ENCODE results near the gene AP1B1.

Gene AP1B1

GRCh38 chr22:29397791-29398190 lies 9.4 kb upstream of the AP1B1 start:
- CTCF ChIA-PET: interaction anchor here (1.3 to 5.4 kb wide), 4 partner anchors 8 to 127 kb away, joined by 3 to 60 read pairs (median 4); partner anchors contain the start of gene AP1B1
- POLR2A ChIA-PET: no interaction called here
- no peak for TF ChIP-seq CTCF (IDR thresholded peaks at IDR 0.05; ENCODE audit: insufficient read depth, low read length, missing control alignments)
- no peak for DNase-seq (ENCODE audit: low read depth, low spot score)
- H3K4me3 ChIP-seq (ENCODE audit: low read depth, low read length): no peak overlapping the region

GRCh38 chr22:29396126-29396525 lies 7.8 kb upstream of the AP1B1 start:
- TF ChIP-seq CTCF (IDR thresholded peaks at IDR 0.05; ENCODE audit: insufficient read depth, low read length, missing control alignments): no peak
- H3K4me3 ChIP-seq (ENCODE audit: low read depth, low read length): no peak overlapping the region
- CTCF ChIA-PET: interaction anchor here (0.7 to 5.4 kb wide), 13 partner anchors 7 to 692 kb away, joined by 3 to 60 read pairs (median 4); partner anchors contain the start of genes AP1B1 and THOC5
- DNase-seq (ENCODE audit: low read depth, low spot score): no peak
- POLR2A ChIA-PET: no interaction called here

- TF ChIP-seq CTCF (IDR thresholded peaks at IDR 0.05; ENCODE audit: insufficient read depth, low read length, missing control alignments): peak; percentile 84
Observed at GRCh38 chr22:29394931-29395581, 6.7 kb upstream of the AP1B1 start.

GRCh38 chr22:29393019-29393608 lies 4.7 kb upstream of the AP1B1 start:
- DNase-seq (ENCODE audit: low read depth, low spot score): no peak
- TF ChIP-seq CTCF (IDR thresholded peaks at IDR 0.05; ENCODE audit: insufficient read depth, low read length, missing control alignments): no peak
- no peak overlapping the region for H3K4me3 ChIP-seq (ENCODE audit: low read depth, low read length)
- ChIA-PET CTCF (interaction anchor here (2.8 kb wide), 1 partner anchor 132 kb away, joined by 20 read pairs; no protein-coding TSS in a partner anchor), POLR2A (no interaction called here)

More at GRCh38 chr22:29394931-29395581, 6.7 kb upstream of the AP1B1 start:
- ChIA-PET CTCF (interaction anchor here (0.6 to 5.4 kb wide), 19 partner anchors 13 to 693 kb away, joined by 3 to 60 read pairs (median 4); partner anchors contain the start of gene THOC5), POLR2A (no interaction called here)
- no peak overlapping the region for H3K4me3 ChIP-seq (ENCODE audit: low read depth, low read length)
- DNase-seq (ENCODE audit: low read depth, low spot score): no peak

- DNase-seq (ENCODE audit: low read depth, low spot score): no peak
- CTCF ChIA-PET: interaction anchor here (2.8 kb wide), 1 partner anchor 133 kb away, joined by 20 read pairs; no protein-coding TSS in a partner anchor
Observed at GRCh38 chr22:29391546-29391945, 3.2 kb upstream of the AP1B1 start.

More at GRCh38 chr22:29391546-29391945, 3.2 kb upstream of the AP1B1 start:
- TF ChIP-seq CTCF (IDR thresholded peaks at IDR 0.05; ENCODE audit: insufficient read depth, low read length, missing control alignments): no peak
- POLR2A ChIA-PET: no interaction called here
- H3K4me3 ChIP-seq (ENCODE audit: low read depth, low read length): no peak overlapping the region

Measured in AG04449 (cell line).